ENCODE measurements around the gene MAP4K4. TPM values are rescaled to one million over a fixed set of nuclear protein-coding genes. Genes with fewer than 3 reads are reported as not detected.

The MAP4K4 gene
- total and polyA plus RNA-seq, 2 of the 13 experiments (the other 11 are each of a cell fraction or from before 2014, with no cell fraction given) = 105 to 264 TPM

- TF ChIP-seq ZBTB37 (CRISPR knock-in tag; IDR thresholded peaks at IDR 0.05) (no peak), ATF7-NPFF (CRISPR knock-in tag; IDR thresholded peaks at IDR 0.05; ENCODE audit: low read depth) (no peak), RBM39 (IDR thresholded peaks at IDR 0.05; ENCODE audit: low read depth, low read length, poor library complexity, severe bottlenecking) (no peak), ZKSCAN5 (CRISPR knock-in tag; IDR thresholded peaks at IDR 0.05) (no peak), ZNF232 (CRISPR knock-in tag; IDR thresholded peaks at IDR 0.05; ENCODE audit: borderline replicate concordance) (no peak), ZSCAN5A (CRISPR knock-in tag; IDR thresholded peaks at IDR 0.05; ENCODE audit: borderline replicate concordance) (no peak), NFIB (CRISPR knock-in tag; IDR thresholded peaks at IDR 0.05; ENCODE audit: borderline replicate concordance) (no peak), ZNF281 (CRISPR knock-in tag; IDR thresholded peaks at IDR 0.05; ENCODE audit: borderline replicate concordance) (peak; percentile 76), PRMT3 (CRISPR knock-in tag; IDR thresholded peaks at IDR 0.05; ENCODE audit: borderline replicate concordance, low read depth) (no peak), HOXD1 (CRISPR knock-in tag; IDR thresholded peaks at IDR 0.05) (peak; percentile 40; the same call in 1 of the 2 replicates), ZNF749 (CRISPR knock-in tag; IDR thresholded peaks at IDR 0.05; ENCODE audit: borderline replicate concordance) (no peak), MED13 (CRISPR knock-in tag; IDR thresholded peaks at IDR 0.05) (peak; percentile 75), ZSCAN25 (CRISPR knock-in tag; IDR thresholded peaks at IDR 0.05) (0 out of 2 replicates have a peak, but pooled peaks have one; percentile 29), HOXA5 (CRISPR knock-in tag; IDR thresholded peaks at IDR 0.05) (0 out of 2 replicates have a peak, but pooled peaks have one; percentile 48), SMAD1 (CRISPR knock-in tag; IDR thresholded peaks at IDR 0.05; ENCODE audit: borderline replicate concordance, low read depth) (no peak), CBX2 (IDR thresholded peaks at IDR 0.05; ENCODE audit: low read depth, low read length) (no peak), CBX2 (CRISPR knock-in tag; IDR thresholded peaks at IDR 0.05; ENCODE audit: low read depth) (no peak), ZNF766 (CRISPR knock-in tag; IDR thresholded peaks at IDR 0.05; ENCODE audit: borderline replicate concordance) (no peak), AKAP8 (CRISPR knock-in tag; IDR thresholded peaks at IDR 0.05) (no peak), ZNF850 (CRISPR knock-in tag; conservative IDR thresholded peaks at IDR 0.05) (no peak), ZNF678 (CRISPR knock-in tag; IDR thresholded peaks at IDR 0.05) (no peak), ZNF333 (CRISPR knock-in tag; IDR thresholded peaks at IDR 0.05; ENCODE audit: borderline replicate concordance) (no peak), ZMYM4 (CRISPR knock-in tag; IDR thresholded peaks at IDR 0.05) (peak; percentile 75)
Measured at GRCh38 chr2:101763496-101764333, 66.2 kb downstream of the MAP4K4 start (continued).
